Activated gamma-delta T cell (primary cell): ENCODE results near the gene ADSS1.

Experiments
- DNase-seq: peaks from one replicate; lab custom pipeline; 2025; lab: John Stamatoyannopoulos, UW

Gene ADSS1

GRCh38 chr14:104687601-104688504 lies 36.2 kb upstream of the ADSS1 start:
- DNase-seq: no peak

DNA sequence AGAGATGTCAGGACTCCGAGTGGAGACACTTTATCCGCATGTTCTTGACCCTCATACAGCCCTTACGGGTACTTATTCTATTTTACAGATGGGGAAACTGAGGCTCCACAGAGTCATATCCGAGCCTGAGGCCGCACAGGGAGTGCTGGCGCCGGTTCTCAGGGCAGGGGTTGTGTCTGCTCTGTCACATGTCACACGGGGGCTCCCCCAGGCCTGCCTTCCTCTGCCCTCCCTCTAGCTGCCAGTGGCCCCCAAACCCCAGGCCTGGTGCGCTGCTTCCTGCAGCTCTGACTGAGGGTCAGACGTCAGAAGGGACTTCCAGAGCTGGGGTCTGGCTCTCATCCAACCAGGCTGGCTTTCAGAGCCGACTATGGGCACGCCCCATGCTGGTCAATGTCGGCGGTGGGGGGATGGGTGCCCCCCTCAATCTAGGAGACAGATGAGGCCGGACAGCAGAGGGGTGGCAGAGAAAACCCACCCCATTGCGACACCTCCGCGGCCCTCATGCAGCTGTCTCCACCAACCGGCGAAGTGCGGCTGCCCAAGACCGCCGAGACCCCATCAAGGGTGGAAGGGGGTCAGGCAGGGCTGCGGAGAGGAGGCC lies 35.4 kb upstream of the ADSS1 start:
- no peak for DNase-seq

GRCh38 chr14:104689109-104689880 lies 34.7 kb upstream of the ADSS1 start, which contains the start of gene INF2:
Gene INF2 (plus strand): TSS chr14:104689618. CDS start chr14:104701366, 11,748 bp downstream.
- no peak for DNase-seq

- DNase-seq: no peak
Measured at GRCh38 chr14:104689881-104690711, 33.9 kb upstream of the ADSS1 start.

GRCh38 chr14:104690861-104691455 lies 33.1 kb upstream of the ADSS1 start:
- no peak for DNase-seq

- no peak for DNase-seq
Measured at GRCh38 chr14:104691546-104692260, 32.3 kb upstream of the ADSS1 start.

- no peak for DNase-seq
Measured at GRCh38 chr14:104692261-104692938, 31.6 kb upstream of the ADSS1 start.

- DNase-seq: no peak
Measured at GRCh38 chr14:104692939-104693315, 31.1 kb upstream of the ADSS1 start.

GRCh38 chr14:104693482-104694431 lies 30.3 kb upstream of the ADSS1 start:
- DNase-seq: no peak

GRCh38 chr14:104694475-104694950 lies 29.5 kb upstream of the ADSS1 start:
- DNase-seq: no peak

DNA sequence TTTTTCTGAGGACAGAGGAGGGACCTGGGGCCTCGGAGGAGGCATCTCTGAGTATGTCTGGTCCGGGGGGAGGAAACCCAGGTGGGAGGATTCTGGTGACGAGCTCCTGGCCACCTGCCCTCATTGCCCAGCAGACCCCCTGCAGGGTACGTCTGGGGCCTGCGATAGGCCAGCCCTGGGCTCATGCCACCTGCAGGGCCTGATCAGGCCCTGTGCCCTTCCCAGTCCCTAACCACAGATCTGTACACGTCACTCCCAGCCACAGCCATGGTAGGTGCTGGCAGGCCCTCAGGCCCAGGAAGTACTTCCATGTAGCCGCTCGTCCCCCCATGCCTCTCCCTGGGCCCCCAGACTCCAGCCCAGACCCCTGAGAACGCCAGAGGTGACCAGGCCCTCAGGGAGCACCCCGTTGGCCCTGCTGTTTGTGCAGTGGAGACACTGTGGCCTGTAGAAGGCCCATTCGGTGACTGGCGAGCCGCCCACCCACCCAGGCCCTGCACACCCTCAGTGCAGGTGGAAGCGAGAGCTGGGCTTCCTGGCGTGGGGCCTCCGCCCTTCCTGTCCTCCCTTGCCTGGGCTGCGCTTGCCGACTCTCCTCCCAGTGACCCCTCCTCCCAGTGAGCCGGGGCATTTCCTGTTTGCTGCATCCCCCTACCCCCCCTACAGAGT lies 28.9 kb upstream of the ADSS1 start:
- DNase-seq: no peak

DNA sequence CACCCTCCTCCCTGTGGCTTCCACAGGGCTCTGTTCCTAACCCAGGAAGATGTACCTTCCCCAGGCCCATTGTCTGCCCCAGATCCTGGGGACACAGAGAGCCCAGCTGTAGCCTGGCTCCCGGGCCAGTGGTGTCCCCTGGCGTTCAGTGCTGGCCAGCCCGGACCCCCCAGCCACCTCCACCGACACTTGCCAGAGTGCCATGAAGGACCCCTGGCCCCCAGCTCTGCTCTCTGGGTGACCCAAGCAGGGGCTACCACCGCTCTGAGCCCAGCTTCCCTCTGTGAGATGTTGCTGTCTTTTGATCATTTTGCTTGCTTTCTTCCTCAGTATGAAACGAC lies 28.4 kb upstream of the ADSS1 start:
- DNase-seq: no peak

DNA sequence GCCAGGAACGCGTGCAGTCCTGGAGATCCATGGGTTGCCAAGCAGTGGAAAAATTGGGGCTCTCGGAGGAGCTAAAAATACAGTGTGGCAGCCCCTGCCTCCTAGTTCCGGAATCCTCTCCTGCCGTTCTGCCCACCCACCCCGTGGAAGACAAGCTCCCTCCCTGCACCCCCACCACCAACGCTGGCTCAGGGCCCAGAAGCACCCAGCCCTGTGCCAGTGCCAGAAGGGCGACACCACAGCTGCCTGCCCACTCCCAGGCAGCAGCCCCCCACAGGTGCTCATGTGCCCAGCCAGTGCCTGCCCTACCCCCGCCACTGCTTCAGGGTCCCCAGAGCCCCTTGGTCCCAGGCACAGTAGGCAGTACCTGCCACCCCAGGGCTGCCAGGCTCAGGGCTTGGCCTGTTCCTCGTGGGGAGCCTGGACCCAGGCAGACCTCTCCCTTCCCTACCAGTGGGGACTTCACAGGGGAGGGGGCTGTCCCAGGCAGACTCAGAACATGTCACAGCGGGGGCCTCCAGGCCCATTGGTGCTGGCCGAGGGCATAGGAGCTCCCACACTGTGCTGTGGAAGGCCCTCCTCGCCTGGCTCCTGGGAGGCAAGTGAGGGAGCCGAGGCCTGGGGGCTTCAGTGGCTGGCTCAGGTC lies 27.2 kb upstream of the ADSS1 start:
- DNase-seq: no peak

- DNase-seq: no peak
Measured at GRCh38 chr14:104697317-104697703, 26.7 kb upstream of the ADSS1 start.

GRCh38 chr14:104697892-104698583 lies 26.0 kb upstream of the ADSS1 start:
- no peak for DNase-seq

GRCh38 chr14:104698688-104699425 lies 25.2 kb upstream of the ADSS1 start:
- no peak for DNase-seq

GRCh38 chr14:104699426-104699748 lies 24.6 kb upstream of the ADSS1 start:
- DNase-seq: no peak
